HG03565 (cell line): Measurements from ENCODE around the gene GJB1.

ENCODE experiments used
- ATAC-seq: cut with Tn5 transposase; IDR thresholded peaks from one replicate; pipeline ENCODE4 v1.9.1; 2021; ENCODE audit warnings: mild to moderate bottlenecking, moderate library complexity; ENCODE audit not compliant: unreplicated experiment

The GJB1 gene

GRCh38 chrX:71214604-71215337 lies 8.3 kb upstream of the GJB1 start:
- ATAC-seq: no peak

GRCh38 chrX:71215338-71215912 lies 7.6 kb upstream of the GJB1 start:
- no peak for ATAC-seq

- ATAC-seq: no peak
Measured at GRCh38 chrX:71216485-71216884, 6.5 kb upstream of the GJB1 start.

GRCh38 chrX:71217298-71217697 lies 5.7 kb upstream of the GJB1 start:
- ATAC-seq: no peak

- no peak for ATAC-seq
Measured at GRCh38 chrX:71221145-71221544, 1.9 kb upstream of the GJB1 start.

GRCh38 chrX:71224098-71224708 lies 1.2 kb downstream of the GJB1 start:
- ATAC-seq: no peak

GRCh38 chrX:71225009-71225408 lies 2.0 kb downstream of the GJB1 start:
- ATAC-seq: no peak

GRCh38 chrX:71225676-71226075 lies 2.7 kb downstream of the GJB1 start:
- ATAC-seq: no peak

GRCh38 chrX:71227370-71228062 lies 4.5 kb downstream of the GJB1 start:
- ATAC-seq: no peak

- no peak for ATAC-seq
Measured at GRCh38 chrX:71228063-71228642, 5.1 kb downstream of the GJB1 start.

GRCh38 chrX:71235482-71235881 lies 12.5 kb downstream of the GJB1 start:
- no peak for ATAC-seq

- no peak for ATAC-seq
Measured at GRCh38 chrX:71236836-71237235, 13.8 kb downstream of the GJB1 start.

- ATAC-seq: no peak
Measured at GRCh38 chrX:71239781-71240180, 16.8 kb downstream of the GJB1 start.

- no peak for ATAC-seq
Measured at GRCh38 chrX:71241301-71241700, 18.3 kb downstream of the GJB1 start.

- no peak for ATAC-seq
Measured at GRCh38 chrX:71244359-71245128, 21.5 kb downstream of the GJB1 start.

GRCh38 chrX:71245159-71245558 lies 22.1 kb downstream of the GJB1 start:
- no peak for ATAC-seq

- ATAC-seq: no peak
Measured at GRCh38 chrX:71250841-71251240, 27.8 kb downstream of the GJB1 start.

- ATAC-seq: no peak
Measured at GRCh38 chrX:71251466-71251973, 28.5 kb downstream of the GJB1 start.

- ATAC-seq: no peak
Measured at GRCh38 chrX:71252221-71252620, 29.2 kb downstream of the GJB1 start.
